ENCODE data around the gene LNX2. TPM values are rescaled to one million over a fixed set of nuclear protein-coding genes. Genes with fewer than 3 reads are reported as not detected.

Gene LNX2
- total RNA-seq, 1 donor from 2014 or later, result 3.7 TPM

GRCh38 chr13:27592865-27593264 lies 27.5 kb downstream of the LNX2 start:
- intact Hi-C loops (cut with DNase I), result no loop called here
- DNase-seq (ENCODE audit: low spot score in 2 of 2), result no peak
- Histone ChIP-seq H3K4me1 (no peaks in the 10 kb centered on the region), H3K27ac (no peak overlapping the region), H3K9me3 (no peaks in the 10 kb centered on the region), H3K27me3 (no peaks in the 10 kb centered on the region), H3K4me3 (no peak overlapping the region), H3K36me3 (no peaks in the 10 kb centered on the region)
- TF ChIP-seq CTCF (IDR thresholded peaks at IDR 0.05), result no peak

GRCh38 chr13:27588405-27588804 lies 31.9 kb downstream of the LNX2 start:
- Histone ChIP-seq H3K27ac (no peak overlapping the region), H3K27me3 (no peaks in the 10 kb centered on the region), H3K4me1 (peaks cover 0 to 4% of the 10 kb centered on the region in 2 donors), H3K4me3 (no peak overlapping the region), H3K9me3 (no peaks in the 10 kb centered on the region), H3K36me3 (no peaks in the 10 kb centered on the region)
- intact Hi-C loops (cut with DNase I), result no loop called here
- DNase-seq (ENCODE audit: low spot score in 2 of 2), result no peak
- no peak for TF ChIP-seq CTCF (IDR thresholded peaks at IDR 0.05)

- Histone ChIP-seq H3K9me3 (no peaks in the 10 kb centered on the region), H3K27me3 (no peaks in the 10 kb centered on the region), H3K4me3 (no peak overlapping the region), H3K4me1 (peaks cover 0 to 6% of the 10 kb centered on the region in 2 donors), H3K36me3 (no peaks in the 10 kb centered on the region), H3K27ac (no peak overlapping the region)
- no peak for DNase-seq (ENCODE audit: low spot score in 2 of 2)
- intact Hi-C loops (cut with DNase I), result no loop called here
- no peak for TF ChIP-seq CTCF (IDR thresholded peaks at IDR 0.05)
These were observed 33.1 kb downstream of the LNX2 start for GRCh38 chr13:27587095-27587746.

GRCh38 chr13:27583645-27584044 lies 36.7 kb downstream of the LNX2 start:
- Histone ChIP-seq H3K4me3 (peak overlapping the region in 1 of 2 donors; percentile 13), H3K36me3 (peaks cover 0 to under 1% of the 10 kb centered on the region in 2 donors), H3K27me3 (no peaks in the 10 kb centered on the region), H3K27ac (peak overlapping the region in 1 of 2 donors; percentile 8), H3K4me1 (peaks cover 0 to 6% of the 10 kb centered on the region in 2 donors), H3K9me3 (no peaks in the 10 kb centered on the region)
- intact Hi-C loops (cut with DNase I), result no loop called here
- no peak for TF ChIP-seq CTCF (IDR thresholded peaks at IDR 0.05)
- no peak for DNase-seq (ENCODE audit: low spot score in 2 of 2)

GRCh38 chr13:27578121-27579030 lies 42.0 kb downstream of the LNX2 start:
- intact Hi-C loops (cut with DNase I), result no loop called here
- H3K27ac ChIP-seq, result no peak overlapping the region
- H3K4me3 ChIP-seq, result no peak overlapping the region
- DNase-seq (ENCODE audit: low spot score in 2 of 2), result no peak
- H3K9me3 ChIP-seq, result no peaks in the 10 kb centered on the region
- no peaks in the 10 kb centered on the region for H3K27me3 ChIP-seq
- H3K4me1 ChIP-seq, result peaks cover 0 to 2% of the 10 kb centered on the region in 2 donors
- peaks cover 0 to 5% of the 10 kb centered on the region in 2 donors for H3K36me3 ChIP-seq
- TF ChIP-seq CTCF (IDR thresholded peaks at IDR 0.05), result no peak
